ENCODE measurements around the gene IKBKE.

The IKBKE gene

GRCh38 chr1:206535853-206536188 is 65.5 kb downstream of the IKBKE start:
- TF ChIP-seq SUZ12 (IDR thresholded peaks at IDR 0.05; ENCODE audit: extremely low read depth, insufficient read depth, insufficient read length) = no peak
- no peak for TF ChIP-seq YY1 (IDR thresholded peaks at IDR 0.05; ENCODE audit: insufficient read depth, insufficient read length)
- no peak for TF ChIP-seq ZNF274 (IDR thresholded peaks at IDR 0.05; ENCODE audit: low read depth, low read length)
- peaks cover 4% of the 10 kb centered on the region for H3K4me1 ChIP-seq (ENCODE audit: insufficient read depth, insufficient read length)
- no peaks in the 10 kb centered on the region for H3K9me3 ChIP-seq (ENCODE audit: insufficient read depth, low read length)
- DNase-seq (ENCODE audit: low read depth, low spot score) = no peak
- H3K9ac ChIP-seq (ENCODE audit: insufficient read length, low read depth) = no peak overlapping the region
- peaks cover 5% of the 10 kb centered on the region for H3K27me3 ChIP-seq (ENCODE audit: insufficient read depth, insufficient read length)
- no peaks in the 10 kb centered on the region for H3K36me3 ChIP-seq (ENCODE audit: insufficient read depth, insufficient read length, low read length)
- no peak overlapping the region for H3K4me3 ChIP-seq (ENCODE audit: insufficient read length, low read depth)

GRCh38 chr1:206537141-206537540 is 66.9 kb downstream of the IKBKE start:
- peaks cover 5% of the 10 kb centered on the region for H3K27me3 ChIP-seq (ENCODE audit: insufficient read depth, insufficient read length)
- no peak overlapping the region for H3K9ac ChIP-seq (ENCODE audit: insufficient read length, low read depth)
- H3K9me3 ChIP-seq (ENCODE audit: insufficient read depth, low read length) = no peaks in the 10 kb centered on the region
- no peak overlapping the region for H3K4me3 ChIP-seq (ENCODE audit: insufficient read length, low read depth)
- H3K36me3 ChIP-seq (ENCODE audit: insufficient read depth, insufficient read length, low read length) = no peaks in the 10 kb centered on the region
- DNase-seq (ENCODE audit: low read depth, low spot score) = peak; percentile 39
- TF ChIP-seq ZNF274 (IDR thresholded peaks at IDR 0.05; ENCODE audit: low read depth, low read length) = no peak
- TF ChIP-seq YY1 (IDR thresholded peaks at IDR 0.05; ENCODE audit: insufficient read depth, insufficient read length) = no peak
- no peak for TF ChIP-seq SUZ12 (IDR thresholded peaks at IDR 0.05; ENCODE audit: extremely low read depth, insufficient read depth, insufficient read length)
- no peaks in the 10 kb centered on the region for H3K4me1 ChIP-seq (ENCODE audit: insufficient read depth, insufficient read length)

GRCh38 chr1:206538086-206538770 is 68.0 kb downstream of the IKBKE start:
- Histone ChIP-seq H3K27me3 (ENCODE audit: insufficient read depth, insufficient read length) (peaks cover 5% of the 10 kb centered on the region), H3K4me3 (ENCODE audit: insufficient read length, low read depth) (no peak overlapping the region), H3K36me3 (ENCODE audit: insufficient read depth, insufficient read length, low read length) (no peaks in the 10 kb centered on the region), H3K9me3 (ENCODE audit: insufficient read depth, low read length) (no peaks in the 10 kb centered on the region), H3K4me1 (ENCODE audit: insufficient read depth, insufficient read length) (no peaks in the 10 kb centered on the region), H3K9ac (ENCODE audit: insufficient read length, low read depth) (no peak overlapping the region)
- DNase-seq (ENCODE audit: low read depth, low spot score) = no peak
- TF ChIP-seq YY1 (IDR thresholded peaks at IDR 0.05; ENCODE audit: insufficient read depth, insufficient read length) = no peak
- TF ChIP-seq ZNF274 (IDR thresholded peaks at IDR 0.05; ENCODE audit: low read depth, low read length) = no peak
- TF ChIP-seq SUZ12 (IDR thresholded peaks at IDR 0.05; ENCODE audit: extremely low read depth, insufficient read depth, insufficient read length) = no peak

- no peak for TF ChIP-seq YY1 (IDR thresholded peaks at IDR 0.05; ENCODE audit: insufficient read depth, insufficient read length)
- no peak for TF ChIP-seq ZNF274 (IDR thresholded peaks at IDR 0.05; ENCODE audit: low read depth, low read length)
- TF ChIP-seq SUZ12 (IDR thresholded peaks at IDR 0.05; ENCODE audit: extremely low read depth, insufficient read depth, insufficient read length) = no peak
- Histone ChIP-seq H3K27me3 (ENCODE audit: insufficient read depth, insufficient read length) (no peaks in the 10 kb centered on the region), H3K4me1 (ENCODE audit: insufficient read depth, insufficient read length) (no peaks in the 10 kb centered on the region)
Measured at GRCh38 chr1:206538901-206539640, 68.8 kb downstream of the IKBKE start.

GRCh38 chr1:206540044-206540780 is 69.9 kb downstream of the IKBKE start:
- Histone ChIP-seq H3K9ac (ENCODE audit: insufficient read length, low read depth) (no peak overlapping the region), H3K4me1 (ENCODE audit: insufficient read depth, insufficient read length) (no peaks in the 10 kb centered on the region), H3K9me3 (ENCODE audit: insufficient read depth, low read length) (no peaks in the 10 kb centered on the region), H3K4me3 (ENCODE audit: insufficient read length, low read depth) (no peak overlapping the region), H3K27me3 (ENCODE audit: insufficient read depth, insufficient read length) (no peaks in the 10 kb centered on the region), H3K36me3 (ENCODE audit: insufficient read depth, insufficient read length, low read length) (no peaks in the 10 kb centered on the region)
- DNase-seq (ENCODE audit: low read depth, low spot score) = no peak
- no peak for TF ChIP-seq SUZ12 (IDR thresholded peaks at IDR 0.05; ENCODE audit: extremely low read depth, insufficient read depth, insufficient read length)
- TF ChIP-seq ZNF274 (IDR thresholded peaks at IDR 0.05; ENCODE audit: low read depth, low read length) = no peak
- TF ChIP-seq YY1 (IDR thresholded peaks at IDR 0.05; ENCODE audit: insufficient read depth, insufficient read length) = no peak

More at GRCh38 chr1:206538901-206539640, 68.8 kb downstream of the IKBKE start:
- Histone ChIP-seq H3K36me3 (ENCODE audit: insufficient read depth, insufficient read length, low read length) (no peaks in the 10 kb centered on the region), H3K4me3 (ENCODE audit: insufficient read length, low read depth) (no peak overlapping the region), H3K9me3 (ENCODE audit: insufficient read depth, low read length) (no peaks in the 10 kb centered on the region), H3K9ac (ENCODE audit: insufficient read length, low read depth) (no peak overlapping the region)
- DNase-seq (ENCODE audit: low read depth, low spot score) = no peak

- H3K27me3 ChIP-seq (ENCODE audit: insufficient read depth, insufficient read length) = no peaks in the 10 kb centered on the region
- no peak overlapping the region for H3K4me3 ChIP-seq (ENCODE audit: insufficient read length, low read depth)
Measured at GRCh38 chr1:206541236-206541833, 71.1 kb downstream of the IKBKE start.

More at GRCh38 chr1:206541236-206541833, 71.1 kb downstream of the IKBKE start:
- H3K4me1 ChIP-seq (ENCODE audit: insufficient read depth, insufficient read length) = no peaks in the 10 kb centered on the region
- no peaks in the 10 kb centered on the region for H3K9me3 ChIP-seq (ENCODE audit: insufficient read depth, low read length)
- no peak for TF ChIP-seq YY1 (IDR thresholded peaks at IDR 0.05; ENCODE audit: insufficient read depth, insufficient read length)
- no peak for TF ChIP-seq SUZ12 (IDR thresholded peaks at IDR 0.05; ENCODE audit: extremely low read depth, insufficient read depth, insufficient read length)
- no peak for TF ChIP-seq ZNF274 (IDR thresholded peaks at IDR 0.05; ENCODE audit: low read depth, low read length)
- H3K9ac ChIP-seq (ENCODE audit: insufficient read length, low read depth) = no peak overlapping the region
- no peaks in the 10 kb centered on the region for H3K36me3 ChIP-seq (ENCODE audit: insufficient read depth, insufficient read length, low read length)
- DNase-seq (ENCODE audit: low read depth, low spot score) = no peak

Measured in NT2/D1 (cell line).